ENCODE measurements around the gene ISG20.

GRCh38 chr15:88610701-88611231, 28.1 kb upstream of the ISG20 start:
- TF ChIP-seq, protein P1, sequence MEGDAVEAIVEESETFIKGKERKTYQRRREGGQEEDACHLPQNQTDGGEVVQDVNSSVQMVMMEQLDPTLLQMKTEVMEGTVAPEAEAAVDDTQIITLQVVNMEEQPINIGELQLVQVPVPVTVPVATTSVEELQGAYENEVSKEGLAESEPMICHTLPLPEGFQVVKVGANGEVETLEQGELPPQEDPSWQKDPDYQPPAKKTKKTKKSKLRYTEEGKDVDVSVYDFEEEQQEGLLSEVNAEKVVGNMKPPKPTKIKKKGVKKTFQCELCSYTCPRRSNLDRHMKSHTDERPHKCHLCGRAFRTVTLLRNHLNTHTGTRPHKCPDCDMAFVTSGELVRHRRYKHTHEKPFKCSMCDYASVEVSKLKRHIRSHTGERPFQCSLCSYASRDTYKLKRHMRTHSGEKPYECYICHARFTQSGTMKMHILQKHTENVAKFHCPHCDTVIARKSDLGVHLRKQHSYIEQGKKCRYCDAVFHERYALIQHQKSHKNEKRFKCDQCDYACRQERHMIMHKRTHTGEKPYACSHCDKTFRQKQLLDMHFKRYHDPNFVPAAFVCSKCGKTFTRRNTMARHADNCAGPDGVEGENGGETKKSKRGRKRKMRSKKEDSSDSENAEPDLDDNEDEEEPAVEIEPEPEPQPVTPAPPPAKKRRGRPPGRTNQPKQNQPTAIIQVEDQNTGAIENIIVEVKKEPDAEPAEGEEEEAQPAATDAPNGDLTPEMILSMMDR (conservative IDR thresholded peaks at IDR 0.05; ENCODE audit: low read length) = peak; percentile 28
- TF ChIP-seq EZH2phosphoT487 (IDR thresholded peaks at IDR 0.05; ENCODE audit: borderline replicate concordance) = no peak

Measured in Loucy (cell line).